Measurements from ENCODE around the gene ZSWIM3.
"Not testable (repeated sequence)": the region's sequence is repeated elsewhere in the genome, so short reads cannot be mapped to it uniquely, and the experiment has no call there.

Gene ZSWIM3

GRCh38 chr20:45857114-45857881 lies at the start of gene ZSWIM3, which contains the start of gene ACOT8:
Gene ZSWIM3 (plus strand): TSS chr20:45857614. CDS start chr20:45857826, 212 bp downstream.
Gene ACOT8 (minus strand): TSS chr20:45857392. CDS start chr20:45857315, 77 bp downstream.
- peak; percentile 99 for DNase-seq

GRCh38 chr20:45810191-45810970 lies 47.0 kb upstream of the ZSWIM3 start:
- DNase-seq = no peak

GRCh38 chr20:45812157-45813005 lies 45.0 kb upstream of the ZSWIM3 start, which contains the start of gene UBE2C:
Gene UBE2C (plus strand): TSS chr20:45812644. CDS start chr20:45812696, 52 bp downstream.
- DNase-seq = peak; percentile 92

GRCh38 chr20:45813006-45813340 lies 44.4 kb upstream of the ZSWIM3 start:
- no peak for DNase-seq

GRCh38 chr20:45813489-45813888 lies 43.9 kb upstream of the ZSWIM3 start:
- no peak for DNase-seq

- no peak for DNase-seq
Measured at GRCh38 chr20:45814314-45814713, 43.1 kb upstream of the ZSWIM3 start.

- DNase-seq = no peak
Measured at GRCh38 chr20:45816951-45817350, 40.5 kb upstream of the ZSWIM3 start.

- no peak for DNase-seq
Measured at GRCh38 chr20:45817376-45818194, 39.8 kb upstream of the ZSWIM3 start.

- DNase-seq = no peak
Measured at GRCh38 chr20:45818239-45818638, 39.2 kb upstream of the ZSWIM3 start.

- DNase-seq = no peak
Measured at GRCh38 chr20:45819466-45819865, 37.9 kb upstream of the ZSWIM3 start.

GRCh38 chr20:45821947-45822346 lies 35.5 kb upstream of the ZSWIM3 start:
- no peak for DNase-seq

GRCh38 chr20:45822857-45823256 lies 34.6 kb upstream of the ZSWIM3 start:
- no peak for DNase-seq

- DNase-seq = no peak
Measured at GRCh38 chr20:45823949-45824835, 33.2 kb upstream of the ZSWIM3 start.

GRCh38 chr20:45826381-45827019 lies 30.9 kb upstream of the ZSWIM3 start:
- DNase-seq = no peak

GRCh38 chr20:45827030-45827652 lies 30.3 kb upstream of the ZSWIM3 start, which contains the start of gene TNNC2:
Gene TNNC2 (minus strand): TSS chr20:45827312. CDS start chr20:45827248, 64 bp downstream.
- no peak for DNase-seq

GRCh38 chr20:45827712-45828111 lies 29.7 kb upstream of the ZSWIM3 start:
- no peak for DNase-seq

- DNase-seq = no peak
Measured at GRCh38 chr20:45828589-45828988, 28.8 kb upstream of the ZSWIM3 start.

GRCh38 chr20:45829673-45830106 lies 27.7 kb upstream of the ZSWIM3 start:
- not testable (repeated sequence) for DNase-seq

- no peak for DNase-seq
Measured at GRCh38 chr20:45832619-45833018, 24.8 kb upstream of the ZSWIM3 start.
